H9 (cell line): ENCODE data around the gene LRRC28. TPM values are rescaled to one million over a fixed set of nuclear protein-coding genes. Genes with fewer than 3 reads are reported as not detected.

Experiments used
- DNase-seq: peaks from one replicate; pipeline ENCODE4 v3.0.0-alpha.2; 2017
- H2AFZ ChIP-seq: one replicate; pipeline ENCODE4 v1.6.1; 2013; ENCODE audit warnings: mild to moderate bottlenecking, low read length, control low read depth, moderate library complexity
- H2AK5ac ChIP-seq: 2 replicates; pipeline ENCODE4 v1.6.1; 2013; ENCODE audit warnings: low read length, control low read depth, mixed read lengths; ENCODE audit not compliant: insufficient read length
- H2BK120ac ChIP-seq: one replicate; pipeline ENCODE4 v1.6.1; 2013; ENCODE audit warnings: low read depth, mild to moderate bottlenecking, low read length, control low read depth, inconsistent platforms; ENCODE audit not compliant: poor library complexity, severe bottlenecking
- H2BK12ac ChIP-seq: 2 replicates; pipeline ENCODE4 v1.6.1; 2013; ENCODE audit warnings: low read length, control low read depth, mixed read lengths, low read depth; ENCODE audit not compliant: insufficient read length
- H2BK15ac ChIP-seq: 2 replicates; pipeline ENCODE4 v1.6.1; 2013; ENCODE audit warnings: low read depth, low read length, control low read depth
- H2BK20ac ChIP-seq: one replicate; pipeline ENCODE4 v1.6.1; 2013; ENCODE audit warnings: low read depth, mild to moderate bottlenecking, low read length, control low read depth, inconsistent platforms; ENCODE audit not compliant: poor library complexity, severe bottlenecking
- H2BK5ac ChIP-seq: 2 replicates; pipeline ENCODE4 v1.6.1; 2013; ENCODE audit warnings: low read length, control low read depth, mixed read lengths; ENCODE audit not compliant: insufficient read length
- H3K14ac ChIP-seq: 2 replicates; pipeline ENCODE4 v1.6.1; 2013; ENCODE audit warnings: low read length, control low read depth; ENCODE audit not compliant: insufficient read depth
- H3K18ac ChIP-seq: 2 replicates; pipeline ENCODE4 v1.6.1; 2013; ENCODE audit warnings: low read depth, mild to moderate bottlenecking, mixed read lengths, low read length, control low read depth; ENCODE audit not compliant: insufficient read length
- H3K23ac ChIP-seq: 2 replicates; pipeline ENCODE4 v1.6.1; 2013; ENCODE audit warnings: low read length, control low read depth, mixed read lengths, low read depth; ENCODE audit not compliant: insufficient read length
- H3K23me2 ChIP-seq: 2 replicates; pipeline ENCODE4 v1.6.1; 2013; ENCODE audit warnings: low read depth, mild to moderate bottlenecking, mixed read lengths, low read length, control low read depth; ENCODE audit not compliant: insufficient read length, poor library complexity, severe bottlenecking
- H3K27ac ChIP-seq: 2 replicates; pipeline ENCODE4 v1.5.1; 2013; ENCODE audit warnings: low read length, control low read depth, mixed read lengths, low read depth; ENCODE audit not compliant: insufficient read length
- H3K27me3 ChIP-seq: 2 replicates; pipeline ENCODE4 v1.6.1; 2013; ENCODE audit warnings: low read length, control low read depth, inconsistent platforms; ENCODE audit not compliant: insufficient read depth
- H3K4ac ChIP-seq: 2 replicates; pipeline ENCODE4 v1.6.1; 2013; ENCODE audit warnings: low read depth, mild to moderate bottlenecking, control low read depth, inconsistent platforms, low read length, moderate library complexity
- H3K4me1 ChIP-seq: 2 replicates; pipeline ENCODE4 v1.6.1; 2013; ENCODE audit warnings: low read length, control low read depth, inconsistent platforms; ENCODE audit not compliant: insufficient read depth
- H3K4me2 ChIP-seq: 2 replicates; pipeline ENCODE4 v1.6.1; 2013; ENCODE audit warnings: low read length, control low read depth, mixed read lengths; ENCODE audit not compliant: insufficient read length, insufficient read depth
- H3K56ac ChIP-seq: 2 replicates; pipeline ENCODE4 v1.6.1; 2013; ENCODE audit warnings: low read depth, mild to moderate bottlenecking, mixed read lengths, low read length, control low read depth; ENCODE audit not compliant: insufficient read length
- H3K79me1 ChIP-seq: 2 replicates; pipeline ENCODE4 v1.6.1; 2013; ENCODE audit warnings: low read depth, mild to moderate bottlenecking, moderate library complexity, low read length, control low read depth, inconsistent platforms; ENCODE audit not compliant: insufficient read depth, poor library complexity, severe bottlenecking
- H3K79me2 ChIP-seq: 2 replicates; pipeline ENCODE4 v1.6.1; 2013; ENCODE audit warnings: low read length, control low read depth, inconsistent platforms; ENCODE audit not compliant: insufficient read depth
- H3K9ac ChIP-seq: 2 replicates; pipeline ENCODE4 v1.6.1; 2013; ENCODE audit warnings: low read length, control low read depth, mixed read lengths; ENCODE audit not compliant: insufficient read length; ENCODE audit errors: extremely low read depth
- H3K9me3 ChIP-seq: one replicate; pipeline ENCODE4 v1.6.1; 2013; ENCODE audit warnings: low read depth, low read length, inconsistent platforms; ENCODE audit not compliant: control insufficient read depth
- H3T11ph ChIP-seq: one replicate; pipeline ENCODE4 v1.6.1; 2013; ENCODE audit warnings: mild to moderate bottlenecking, low read length, control low read depth, inconsistent platforms
- H4K20me1 ChIP-seq: one replicate; pipeline ENCODE4 v1.6.1; 2013; ENCODE audit not compliant: control insufficient read depth, insufficient read length, insufficient read depth
- H4K5ac ChIP-seq: 2 replicates; pipeline ENCODE4 v1.6.1; 2013; ENCODE audit warnings: low read depth, mild to moderate bottlenecking, mixed read lengths, low read length, control low read depth; ENCODE audit not compliant: insufficient read length
- H4K8ac ChIP-seq: replicated peaks from 2 replicates; pipeline ENCODE4 v1.6.1; 2013; ENCODE audit warnings: low read length, control low read depth, mixed read lengths, low read depth; ENCODE audit not compliant: insufficient read length
- H4K91ac ChIP-seq: 2 replicates; pipeline ENCODE4 v1.6.1; 2013; ENCODE audit warnings: low read depth, mild to moderate bottlenecking, moderate library complexity, mixed read lengths, low read length, control low read depth; ENCODE audit not compliant: insufficient read length
- H3K27ac Mint-ChIP-seq, 3 experiments: 2 replicates in 2 of 3; 3 replicates in 1 of 3; pipeline ENCODE4 v1.8.0; 2020 to 2021; ENCODE audit warnings: mixed read lengths in 3 of 3, mild to moderate bottlenecking in 1 of 3, moderate library complexity in 1 of 3
- H3K27me3 Mint-ChIP-seq: 2 replicates; pipeline ENCODE4 v1.8.0; 2021; ENCODE audit warnings: low read depth, mild to moderate bottlenecking, moderate library complexity, mixed read lengths
- H3K36me3 Mint-ChIP-seq, 3 experiments: 2 replicates in 2 of 3; 3 replicates in 1 of 3; pipeline ENCODE4 v1.8.0; 2020 to 2021; ENCODE audit warnings: low read depth in 3 of 3, mixed read lengths in 3 of 3; ENCODE audit not compliant: insufficient read depth in 1 of 3
- H3K4me1 Mint-ChIP-seq, 2 experiments: 2 replicates each; pipeline ENCODE4 v1.8.0; 2020; ENCODE audit warnings: mixed read lengths in 2 of 2
- H3K4me3 Mint-ChIP-seq, 2 experiments: 2 replicates in 1 of 2; 3 replicates in 1 of 2; pipeline ENCODE4 v1.8.0; 2020 to 2021; ENCODE audit warnings: mild to moderate bottlenecking in 2 of 2, mixed read lengths in 2 of 2, moderate library complexity in 1 of 2
- H3K9me3 Mint-ChIP-seq, 2 experiments: 2 replicates in 1 of 2; 3 replicates in 1 of 2; pipeline ENCODE4 v1.8.0; 2020; ENCODE audit warnings: mild to moderate bottlenecking in 2 of 2, mixed read lengths in 2 of 2, moderate library complexity in 1 of 2
- WGBS: extraction: QIAGEN DNeasy Blood & Tissue Kit; methylation state at CpG from one replicate; pipeline ENCODE4 v1.1.7; 2013; ENCODE audit warnings: missing lambda C conversion rate, low lambda C conversion rate, mixed read lengths; ENCODE audit not compliant: insufficient read length; ENCODE audit errors: extremely low coverage; 5-methylcytosine and 5-hydroxymethylcytosine counted together
- total RNA-seq: library from RNA; stranded (reverse); gene quantifications from 2 replicates; pipeline ENCODE4 v1.2.1, GENCODE V29; 2021
- TF ChIP-seq, protein P1 (sequence below): fragments of 200-600 bp; sonication (generic); conservative IDR thresholded peaks from 3 replicates; pipeline ENCODE4 v1.8.0; 2021; ENCODE audit warnings: antibody characterized with exemption, mild to moderate bottlenecking

Gene LRRC28
- total RNA-seq, 1 experiment from 2014 or later: 17.6 TPM

DNA sequence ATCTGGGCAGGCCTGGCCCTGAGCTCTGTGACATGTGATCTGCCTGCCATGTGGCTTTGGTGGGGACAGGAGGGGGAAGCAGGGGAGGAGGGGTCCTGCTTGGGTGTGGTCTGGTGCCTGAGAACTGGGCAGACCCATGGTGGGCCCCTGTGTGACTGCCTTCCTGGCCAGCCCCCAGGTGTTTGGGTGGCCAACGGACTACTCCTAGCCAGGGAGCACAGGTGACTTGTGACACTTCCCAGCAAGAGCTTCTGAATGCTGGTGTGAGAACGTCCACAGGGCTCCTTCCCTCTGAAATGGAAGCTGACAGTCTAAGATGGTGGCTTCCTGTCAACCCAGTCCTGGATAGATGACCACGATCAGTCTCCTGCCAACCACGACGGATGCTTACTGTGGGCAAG, 178.4 kb downstream of the LRRC28 start:
- WGBS: no CpG with 5 or more reads among the region's 5 CpGs
- TF ChIP-seq, protein P1, sequence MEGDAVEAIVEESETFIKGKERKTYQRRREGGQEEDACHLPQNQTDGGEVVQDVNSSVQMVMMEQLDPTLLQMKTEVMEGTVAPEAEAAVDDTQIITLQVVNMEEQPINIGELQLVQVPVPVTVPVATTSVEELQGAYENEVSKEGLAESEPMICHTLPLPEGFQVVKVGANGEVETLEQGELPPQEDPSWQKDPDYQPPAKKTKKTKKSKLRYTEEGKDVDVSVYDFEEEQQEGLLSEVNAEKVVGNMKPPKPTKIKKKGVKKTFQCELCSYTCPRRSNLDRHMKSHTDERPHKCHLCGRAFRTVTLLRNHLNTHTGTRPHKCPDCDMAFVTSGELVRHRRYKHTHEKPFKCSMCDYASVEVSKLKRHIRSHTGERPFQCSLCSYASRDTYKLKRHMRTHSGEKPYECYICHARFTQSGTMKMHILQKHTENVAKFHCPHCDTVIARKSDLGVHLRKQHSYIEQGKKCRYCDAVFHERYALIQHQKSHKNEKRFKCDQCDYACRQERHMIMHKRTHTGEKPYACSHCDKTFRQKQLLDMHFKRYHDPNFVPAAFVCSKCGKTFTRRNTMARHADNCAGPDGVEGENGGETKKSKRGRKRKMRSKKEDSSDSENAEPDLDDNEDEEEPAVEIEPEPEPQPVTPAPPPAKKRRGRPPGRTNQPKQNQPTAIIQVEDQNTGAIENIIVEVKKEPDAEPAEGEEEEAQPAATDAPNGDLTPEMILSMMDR: no peak
- no peak overlapping the region for H2BK5ac ChIP-seq
- H3K9me3 ChIP-seq: no peaks in the 10 kb centered on the region
- no peak for DNase-seq
- no peak overlapping the region for H3K27ac ChIP-seq
- H4K91ac ChIP-seq: no peak overlapping the region
- H3K79me1 ChIP-seq: no peaks in the 10 kb centered on the region
- H4K8ac ChIP-seq: no peak overlapping the region
- no peak overlapping the region for H2AFZ ChIP-seq
- H4K20me1 ChIP-seq: peaks cover 4% of the 10 kb centered on the region
- no peak overlapping the region for H4K5ac ChIP-seq
- Mint-ChIP-seq H3K4me3 (no peak overlapping the region), H3K27ac (no peak overlapping the region), H3K27me3 (no peaks in the 10 kb centered on the region), H3K4me1 (peaks cover 4 to 16% of the 10 kb centered on the region in 2 experiments), H3K36me3 (no peaks in the 10 kb centered on the region), H3K9me3 (no peaks in the 10 kb centered on the region)
- H3K56ac ChIP-seq: no peak overlapping the region
- no peak overlapping the region for H3K14ac ChIP-seq
- H2BK15ac ChIP-seq: no peak overlapping the region
- no peak overlapping the region for H3K4ac ChIP-seq
- no peaks in the 10 kb centered on the region for H3K23me2 ChIP-seq
- H3K18ac ChIP-seq: no peak overlapping the region
- H3K79me2 ChIP-seq: no peaks in the 10 kb centered on the region
- no peak overlapping the region for H3T11ph ChIP-seq
- H3K4me2 ChIP-seq: no peak overlapping the region
- H2BK12ac ChIP-seq: no peak overlapping the region
- no peak overlapping the region for H3K23ac ChIP-seq
- H2BK120ac ChIP-seq: no peak overlapping the region
- no peak overlapping the region for H2BK20ac ChIP-seq
- H3K4me1 ChIP-seq: no peaks in the 10 kb centered on the region
- H3K27me3 ChIP-seq: no peaks in the 10 kb centered on the region
- no peak overlapping the region for H3K9ac ChIP-seq
- no peak overlapping the region for H2AK5ac ChIP-seq
